ENCODE measurements around the gene DTYMK.

Gene DTYMK

DNA sequence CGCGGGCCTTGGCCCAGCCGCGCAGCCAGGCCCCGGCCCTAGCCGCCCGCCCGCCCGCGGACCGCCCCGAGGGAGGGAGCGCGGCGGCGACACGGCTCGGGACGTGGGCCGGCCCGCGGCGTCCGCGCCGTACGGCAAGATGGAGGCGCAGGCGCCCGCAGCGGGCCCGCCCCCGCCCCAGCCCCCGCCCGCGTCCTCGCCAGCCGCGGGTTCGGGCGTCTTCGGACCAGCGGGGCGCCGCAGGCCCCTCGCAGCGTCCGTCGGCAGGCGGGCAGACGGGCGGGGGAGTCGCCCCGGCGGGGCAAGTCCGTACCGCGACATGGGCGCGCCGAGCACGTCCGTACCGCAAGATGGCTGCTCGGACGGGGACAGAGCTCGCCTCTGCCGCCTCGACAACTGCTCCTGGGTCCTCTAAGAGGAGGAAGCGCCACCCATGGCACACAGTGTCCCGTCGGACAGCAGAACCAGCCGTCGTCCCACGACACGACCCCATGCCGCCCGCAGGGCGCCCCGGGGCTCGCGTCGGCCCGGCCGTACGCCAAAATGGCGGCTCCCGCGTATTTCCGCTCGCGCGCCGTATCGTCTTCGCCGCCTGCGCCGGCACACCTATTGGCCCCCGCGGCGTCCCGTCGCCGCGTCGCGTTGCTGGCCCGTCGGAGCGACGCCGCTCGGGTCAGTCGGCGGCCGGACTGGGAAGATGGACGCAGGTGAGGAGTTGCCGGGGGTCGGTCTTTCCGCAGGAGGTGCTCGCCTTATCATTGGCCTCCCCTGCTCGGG lies 49.4 kb downstream of the DTYMK start, which contains the start of the genes ATG4B and THAP4:
Gene ATG4B, plus strand, starts transcription at position 676 of the 777 bp plus-strand sequence. Its CDS starts 22 bp downstream, at position 698.
Gene THAP4, minus strand, starts transcription at position 141 of the 777 bp plus-strand sequence. CDS start 141 bp downstream, outside the sequence.
- Mint-ChIP-seq H3K27ac (peak within 1 kb of the TSS; percentile 93), H3K9me3 (no peaks in the 10 kb centered on the region), H3K36me3 (ENCODE audit: low read depth) (peaks cover 39% of the 10 kb centered on the region), H3K27me3 (no peaks in the 10 kb centered on the region), H3K4me1 (peaks cover 52% of the 10 kb centered on the region), H3K4me3 (peak within 1 kb of the TSS; percentile 99)
- peak; percentile 71 for ATAC-seq
- peak; percentile 83 for DNase-seq

DNA sequence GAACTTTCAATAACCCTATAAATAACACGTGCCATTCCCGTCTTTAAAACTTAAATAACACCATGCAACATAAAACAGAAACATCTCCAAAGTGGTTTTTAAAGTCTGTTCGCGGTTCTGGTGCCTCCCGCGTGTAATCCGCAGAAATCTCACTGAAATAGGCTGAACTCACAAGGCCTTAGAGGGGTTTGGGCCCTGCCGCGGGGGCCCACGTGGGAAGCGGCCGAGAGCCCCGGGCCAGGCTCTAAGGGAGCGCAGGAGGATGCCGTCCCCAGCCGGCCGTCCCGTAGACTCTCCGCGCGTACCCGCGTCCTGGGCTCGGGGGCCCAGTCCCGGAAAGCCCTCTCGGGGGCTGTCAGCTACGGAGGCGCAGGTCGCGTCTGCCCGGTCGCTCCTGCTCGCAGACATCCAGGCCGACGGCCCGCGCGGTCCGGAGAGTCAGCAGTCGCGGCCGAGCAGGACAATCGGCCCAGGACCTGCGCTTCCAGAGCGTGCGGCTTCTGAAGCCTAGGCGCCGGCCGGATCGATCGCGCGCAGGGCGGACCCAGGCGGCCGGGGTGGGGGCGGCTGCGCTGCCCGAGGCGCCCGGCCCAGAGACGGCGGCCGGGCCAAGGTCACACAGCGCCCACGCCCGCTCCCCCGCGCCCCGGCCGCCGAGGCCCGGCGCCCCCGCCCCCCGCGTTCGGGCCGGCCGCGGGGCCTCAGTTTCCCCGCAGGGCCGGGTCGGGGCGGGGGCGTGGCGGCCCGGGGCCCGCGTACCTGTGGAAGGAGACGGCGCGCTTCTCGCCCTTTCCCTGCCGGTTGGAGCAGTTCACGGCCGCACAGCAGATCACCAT lies 50.2 kb downstream of the DTYMK start:
- Mint-ChIP-seq H3K4me1 (peaks cover 44% of the 10 kb centered on the region), H3K9me3 (no peaks in the 10 kb centered on the region), H3K27ac (peak overlapping the region; percentile 83), H3K36me3 (ENCODE audit: low read depth) (peaks cover 44% of the 10 kb centered on the region), H3K27me3 (no peaks in the 10 kb centered on the region), H3K4me3 (peak overlapping the region; percentile 89)
- peak; percentile 53 for DNase-seq
- peak; percentile 47 for ATAC-seq

DNA sequence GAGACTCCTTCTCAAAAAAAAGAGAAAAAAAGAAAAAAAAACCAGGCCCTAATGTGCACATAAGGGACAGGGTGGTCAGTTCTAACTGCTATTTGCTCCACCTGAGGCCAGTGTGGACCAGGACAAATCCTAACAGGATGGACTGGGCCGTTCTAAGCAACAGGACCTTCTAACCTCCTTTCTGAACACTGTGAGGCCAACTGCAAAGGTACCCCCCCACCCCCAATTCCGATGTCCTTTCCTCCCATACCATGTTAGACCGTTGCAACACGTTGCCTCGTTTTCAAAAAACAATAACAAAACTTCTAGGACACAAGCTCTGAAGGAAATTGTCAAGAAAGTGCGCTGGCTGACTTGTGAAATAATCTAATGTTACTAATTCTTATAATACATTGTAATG lies 50.9 kb downstream of the DTYMK start:
- H3K36me3 Mint-ChIP-seq (ENCODE audit: low read depth): peaks cover 48% of the 10 kb centered on the region
- H3K27me3 Mint-ChIP-seq: no peaks in the 10 kb centered on the region
- peak overlapping the region; percentile 89 for H3K4me3 Mint-ChIP-seq
- peaks cover 39% of the 10 kb centered on the region for H3K4me1 Mint-ChIP-seq
- DNase-seq (no peak), ATAC-seq (no peak)
- no peaks in the 10 kb centered on the region for H3K9me3 Mint-ChIP-seq
- H3K27ac Mint-ChIP-seq: peak overlapping the region; percentile 83

DNA sequence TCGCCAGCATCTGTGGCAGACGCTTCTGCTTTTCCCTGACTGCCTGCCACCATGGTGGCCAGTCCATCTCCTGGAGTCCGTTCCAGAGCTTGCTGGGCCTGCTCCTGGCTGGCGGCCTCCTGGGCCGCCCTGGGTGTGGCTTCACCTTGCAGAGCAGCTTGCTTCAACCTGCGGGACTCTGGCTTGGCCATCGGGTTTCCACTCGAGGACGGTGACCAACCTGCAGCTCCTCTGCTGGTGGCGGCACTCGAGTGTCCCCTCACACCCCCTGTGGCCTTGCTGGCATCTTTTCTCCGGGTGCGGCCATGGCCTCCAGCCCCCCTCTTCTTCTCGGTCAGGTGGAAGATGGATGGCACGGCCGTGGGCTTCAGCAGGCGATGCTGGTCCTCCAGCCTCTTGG lies 53.1 kb downstream of the DTYMK start:
- DNase-seq (no peak), ATAC-seq (no peak)
- no peaks in the 10 kb centered on the region for H3K27me3 Mint-ChIP-seq
- no peaks in the 10 kb centered on the region for H3K9me3 Mint-ChIP-seq
- H3K27ac Mint-ChIP-seq: no peak overlapping the region
- H3K36me3 Mint-ChIP-seq (ENCODE audit: low read depth): peaks cover 40% of the 10 kb centered on the region
- H3K4me1 Mint-ChIP-seq: peaks cover 25% of the 10 kb centered on the region
- no peak overlapping the region for H3K4me3 Mint-ChIP-seq

DNA sequence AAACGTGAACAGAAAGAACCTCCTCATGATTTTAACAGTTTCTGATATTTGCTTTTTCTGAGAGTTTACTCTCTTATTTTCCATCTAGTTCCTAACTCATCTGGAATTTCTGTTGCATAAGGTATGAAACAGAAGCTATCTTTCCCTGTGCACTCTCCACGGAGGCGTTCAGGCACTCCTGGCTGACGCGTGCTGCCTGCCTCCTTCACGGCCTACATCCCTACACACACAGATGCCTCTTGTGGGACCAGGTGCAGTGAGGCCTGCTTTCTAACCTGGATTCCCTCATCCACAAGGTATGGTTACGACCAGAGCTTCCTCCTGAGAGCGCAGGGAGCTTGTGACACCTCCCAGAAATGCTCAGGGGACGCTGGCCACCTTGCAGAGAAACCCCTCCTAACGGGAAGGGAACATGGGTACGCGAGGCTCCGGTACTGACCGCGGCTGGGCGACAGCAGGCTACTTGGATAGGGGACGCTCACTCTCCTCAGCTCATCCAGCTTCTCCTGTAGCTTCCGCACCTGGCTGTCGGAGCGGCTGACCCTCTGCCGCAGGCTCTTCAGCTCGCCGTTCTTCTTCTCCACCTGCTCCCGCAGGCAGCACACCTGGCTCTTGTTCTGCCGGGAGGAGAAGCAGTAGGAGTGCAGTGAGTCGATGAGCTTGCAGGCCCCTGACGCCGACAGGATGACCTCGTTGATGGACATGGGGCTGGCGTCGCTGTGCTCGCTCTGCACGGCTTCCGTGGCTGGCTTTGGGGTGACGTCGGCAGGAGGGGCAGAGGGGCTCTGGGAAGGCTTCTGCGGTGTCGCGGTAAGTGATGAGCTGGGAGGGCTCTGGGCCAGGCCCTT lies 53.9 kb downstream of the DTYMK start:
- Mint-ChIP-seq H3K27me3 (no peaks in the 10 kb centered on the region), H3K27ac (no peak overlapping the region), H3K4me3 (no peak overlapping the region), H3K36me3 (ENCODE audit: low read depth) (peaks cover 48% of the 10 kb centered on the region), H3K4me1 (peaks cover 22% of the 10 kb centered on the region), H3K9me3 (no peaks in the 10 kb centered on the region)
- DNase-seq: no peak
- ATAC-seq: no peak

DNA sequence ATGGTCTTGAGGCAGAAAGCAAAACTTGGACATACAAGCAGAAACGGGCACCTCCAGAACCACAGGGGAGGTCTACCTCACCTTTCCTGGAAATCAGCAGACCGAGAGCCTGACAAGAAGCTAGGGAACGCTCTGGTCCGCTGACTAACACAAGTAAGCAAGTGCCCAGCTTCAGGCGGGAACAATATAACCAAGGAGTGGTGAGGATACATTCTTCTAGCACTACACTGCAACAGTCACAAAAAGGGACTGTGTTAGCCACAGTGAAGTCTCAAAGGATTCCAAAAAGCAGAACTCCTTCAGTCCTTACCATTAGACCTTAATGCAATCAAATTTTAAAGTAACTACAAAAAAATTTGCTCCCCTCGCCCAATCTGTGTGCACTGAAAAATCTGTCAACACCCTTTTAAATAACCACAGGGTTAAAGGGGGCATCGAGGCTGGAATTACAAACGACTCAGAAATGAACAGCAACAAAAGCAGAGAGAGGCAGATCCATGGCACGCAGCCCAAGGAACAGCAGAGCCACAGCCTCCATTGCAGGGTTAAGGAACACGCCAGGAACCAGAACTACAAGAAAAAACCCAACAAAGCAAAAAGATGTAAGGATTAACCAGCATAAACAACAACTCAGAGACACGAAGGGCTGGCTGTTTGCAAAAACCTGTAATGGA lies 56.7 kb downstream of the DTYMK start:
- Mint-ChIP-seq H3K4me3 (no peak overlapping the region), H3K4me1 (peaks cover 13% of the 10 kb centered on the region), H3K36me3 (ENCODE audit: low read depth) (peaks cover 49% of the 10 kb centered on the region), H3K9me3 (no peaks in the 10 kb centered on the region), H3K27ac (no peak overlapping the region), H3K27me3 (no peaks in the 10 kb centered on the region)
- DNase-seq (no peak), ATAC-seq (no peak)

DNA sequence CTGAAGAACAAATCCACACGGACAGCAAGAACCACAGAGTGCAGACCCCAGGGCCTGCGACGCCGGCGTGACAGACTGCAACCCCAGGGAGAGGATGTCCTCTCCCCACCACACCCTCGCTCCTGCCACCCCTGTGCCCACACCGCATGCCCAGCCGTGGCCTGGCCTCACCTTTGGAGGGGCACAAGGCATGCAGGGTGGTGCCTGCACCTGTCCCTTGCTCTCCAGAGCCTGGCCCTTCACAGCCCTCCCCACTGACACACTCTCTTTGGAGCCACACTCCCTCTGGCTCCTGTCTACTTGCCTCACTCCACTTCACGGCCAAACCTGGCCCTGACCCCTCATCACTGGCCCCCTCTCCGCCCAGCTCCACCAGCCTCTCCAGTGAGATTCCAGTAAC lies 58.9 kb downstream of the DTYMK start:
- H3K36me3 Mint-ChIP-seq (ENCODE audit: low read depth): peaks cover 40% of the 10 kb centered on the region
- no peak overlapping the region for H3K4me3 Mint-ChIP-seq
- no peaks in the 10 kb centered on the region for H3K27me3 Mint-ChIP-seq
- H3K4me1 Mint-ChIP-seq: peaks cover 9% of the 10 kb centered on the region
- H3K9me3 Mint-ChIP-seq: no peaks in the 10 kb centered on the region
- ATAC-seq (no peak), DNase-seq (no peak)
- H3K27ac Mint-ChIP-seq: no peak overlapping the region
